Heart left ventricle (tissue), 13 donors: Measurements from ENCODE around the gene DHX57.

Experiments
- CTCF ChIP-seq, 12 donors: fragments of 200-600 bp; sonication (generic) in 4 of 12; IDR thresholded peaks; one replicate each; pipeline versions ENCODE4 v1.5.0 to v1.8.0; 2018 to 2022; ENCODE audit warnings: antibody characterized with exemption in 12 of 12, mild to moderate bottlenecking in 5 of 12
- POLR2A ChIP-seq, 2 donors: fragments of 450-650 bp; IDR thresholded peaks; one replicate each; pipeline ENCODE4 v1.6.1; 2017; ENCODE audit warnings: antibody characterized with exemption in 2 of 2, mild to moderate bottlenecking in 2 of 2, moderate library complexity in 2 of 2
- donor health status: ischemic (EF 13 %, LVEDD 7.1; RV severe dilation, severe dysfunction).
- donor health status: DM: no; HTN: yes; CAD: no.
- donor health status: DM: no; HTN: no; CAD: no.
- donor health status: ischemic (EF 25% LVEDD 6.9; RV normal size, moderate dysfunction).
- donor health status: ischemic (EF 25% LVEDD 5.7; RV mildly dilated, moderate dysfunction).
- donor health status: ischemic (EF 35%, LVEDD 5.7; RV mildly dilated, moderate dysfunction).
- donor health status: nonischemic (EF 11% LVEDD 7.7; RV severe dilation, severe dysfunction).
- donor health status: DM: yes; HTN: yes; CAD: no.
- donor health status: PGD.
- donor health status: ischemic (EF 29% LVEDD 5.4; RV normal size, mild dysfunction).
- donor health status: nonischemic (EF 23%, LVEDD 6.1; RV moderate dilation, normal function).

GRCh38 chr2:38792751-38793150 lies 83.0 kb downstream of the DHX57 start:
- no peak for TF ChIP-seq CTCF (IDR thresholded peaks at IDR 0.05)
- TF ChIP-seq POLR2A (IDR thresholded peaks at IDR 0.05), result no peak
